Vagina (tissue), 2 donors: Measurements from ENCODE around the gene LIAS.

ENCODE experiments used
- POLR2AphosphoS5 ChIP-seq, 2 donors: sonication (generic); formaldehyde crosslinking; IDR thresholded peaks; one replicate each; pipeline ENCODE4 v1.9.0; 2017; ENCODE audit warnings: antibody characterized with exemption in 2 of 2, mild to moderate bottlenecking in 2 of 2, low read depth in 1 of 2; ENCODE audit not compliant: insufficient read depth in 1 of 2
- TF ChIP-seq, protein P1 (sequence below), 3 experiments: fragments of 450-650 bp in 2 of 3; fragments of 200-600 bp in 1 of 3; sonication (generic) in 1 of 3; IDR thresholded peaks; one replicate each; pipeline ENCODE4 v1.5.1; 2017 to 2019; ENCODE audit warnings: antibody characterized with exemption in 3 of 3, mild to moderate bottlenecking in 2 of 3, moderate library complexity in 2 of 3

DNA sequence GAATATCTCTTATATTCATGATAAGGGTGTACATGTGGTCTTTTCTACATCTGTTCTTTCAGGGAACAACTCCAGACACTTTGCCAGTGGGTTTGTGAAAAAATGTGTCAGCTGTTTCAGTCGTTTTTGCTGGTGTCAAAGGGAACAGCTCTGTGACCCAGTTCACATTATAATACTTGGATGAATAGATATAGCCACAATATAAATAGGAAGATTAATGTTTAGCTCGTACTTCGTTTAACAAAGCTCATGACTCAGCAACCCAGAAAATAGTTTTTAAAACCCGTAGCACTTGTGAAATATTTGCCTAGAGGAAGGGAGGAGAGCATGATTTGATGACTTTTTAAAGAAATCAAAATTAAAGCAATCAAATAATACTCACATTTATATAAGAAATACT, 7.9 kb downstream of the LIAS start:
- TF ChIP-seq, protein P1, sequence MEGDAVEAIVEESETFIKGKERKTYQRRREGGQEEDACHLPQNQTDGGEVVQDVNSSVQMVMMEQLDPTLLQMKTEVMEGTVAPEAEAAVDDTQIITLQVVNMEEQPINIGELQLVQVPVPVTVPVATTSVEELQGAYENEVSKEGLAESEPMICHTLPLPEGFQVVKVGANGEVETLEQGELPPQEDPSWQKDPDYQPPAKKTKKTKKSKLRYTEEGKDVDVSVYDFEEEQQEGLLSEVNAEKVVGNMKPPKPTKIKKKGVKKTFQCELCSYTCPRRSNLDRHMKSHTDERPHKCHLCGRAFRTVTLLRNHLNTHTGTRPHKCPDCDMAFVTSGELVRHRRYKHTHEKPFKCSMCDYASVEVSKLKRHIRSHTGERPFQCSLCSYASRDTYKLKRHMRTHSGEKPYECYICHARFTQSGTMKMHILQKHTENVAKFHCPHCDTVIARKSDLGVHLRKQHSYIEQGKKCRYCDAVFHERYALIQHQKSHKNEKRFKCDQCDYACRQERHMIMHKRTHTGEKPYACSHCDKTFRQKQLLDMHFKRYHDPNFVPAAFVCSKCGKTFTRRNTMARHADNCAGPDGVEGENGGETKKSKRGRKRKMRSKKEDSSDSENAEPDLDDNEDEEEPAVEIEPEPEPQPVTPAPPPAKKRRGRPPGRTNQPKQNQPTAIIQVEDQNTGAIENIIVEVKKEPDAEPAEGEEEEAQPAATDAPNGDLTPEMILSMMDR (IDR thresholded peaks at IDR 0.05): no peak
- peak in 1 of 2 donors; percentile 52 for TF ChIP-seq POLR2AphosphoS5 (IDR thresholded peaks at IDR 0.05; ENCODE audit: insufficient read depth in 1 of 2, low read depth in 1 of 2)
